GM18867 (cell line): ENCODE results near the gene BEAN1.
A peak's percentile ranks its signal among the peaks of the same experiment; 100 is the strongest.
"Not testable (repeated sequence)": the region's sequence is repeated elsewhere in the genome, so short reads cannot be mapped to it uniquely, and the experiment has no call there.

Experiments
- ATAC-seq: cut with Tn5 transposase; IDR thresholded peaks from one replicate; pipeline ENCODE4 v1.9.1; 2021; ENCODE audit warnings: mild to moderate bottlenecking, moderate library complexity; ENCODE audit not compliant: unreplicated experiment

The BEAN1 gene

GRCh38 chr16:66483689-66484452, 56.8 kb downstream of the BEAN1 start:
- ATAC-seq = peak; percentile 58

- no peak for ATAC-seq
Observed at GRCh38 chr16:66484453-66485213, 57.5 kb downstream of the BEAN1 start.

- ATAC-seq = no peak
Observed at GRCh38 chr16:66485376-66485775, 58.3 kb downstream of the BEAN1 start.

- ATAC-seq = no peak
Observed at GRCh38 chr16:66486199-66486772, 59.2 kb downstream of the BEAN1 start.

- ATAC-seq = no peak
Observed at GRCh38 chr16:66486773-66487579, 59.9 kb downstream of the BEAN1 start.

GRCh38 chr16:66487580-66488275, 60.6 kb downstream of the BEAN1 start:
- no peak for ATAC-seq

- no peak for ATAC-seq
Observed at GRCh38 chr16:66488505-66488904, 61.4 kb downstream of the BEAN1 start.

- ATAC-seq = no peak
Observed at GRCh38 chr16:66489385-66489784, 62.3 kb downstream of the BEAN1 start.

- ATAC-seq = no peak
Observed at GRCh38 chr16:66489818-66490217, 62.7 kb downstream of the BEAN1 start.

GRCh38 chr16:66490774-66491715, 64.0 kb downstream of the BEAN1 start:
- no peak for ATAC-seq

- ATAC-seq = no peak
Observed at GRCh38 chr16:66491716-66492064, 64.6 kb downstream of the BEAN1 start.

- no peak for ATAC-seq
Observed at GRCh38 chr16:66493490-66494401, 66.7 kb downstream of the BEAN1 start.

GRCh38 chr16:66494916-66495315, 67.8 kb downstream of the BEAN1 start:
- no peak for ATAC-seq

GRCh38 chr16:66495440-66495839, 68.3 kb downstream of the BEAN1 start:
- no peak for ATAC-seq

GRCh38 chr16:66496226-66496625, 69.1 kb downstream of the BEAN1 start:
- not testable (repeated sequence) for ATAC-seq

GRCh38 chr16:66497921-66498320, 70.8 kb downstream of the BEAN1 start:
- not testable (repeated sequence) for ATAC-seq

GRCh38 chr16:66501563-66501962, 74.5 kb downstream of the BEAN1 start:
- ATAC-seq = not testable (repeated sequence)
